GM23248 (cell line): ENCODE data around the gene APRT. TPM values are rescaled to one million over a fixed set of nuclear protein-coding genes. Genes with fewer than 3 reads are reported as not detected.
A peak's percentile ranks its signal among the peaks of the same experiment; 100 is the strongest.

Experiments
- DNase-seq: peaks from one replicate; pipeline ENCODE4 v3.0.0-alpha.2; 2015
- H2AFZ ChIP-seq: fragments of 200-600 bp; sonication (generic); 2 replicates; pipeline ENCODE4 v1.6.1; 2016; ENCODE audit warnings: antibody characterized with exemption
- H3F3A ChIP-seq: fragments of 200-600 bp; sonication (generic); 2 replicates; pipeline ENCODE4 v1.6.1; 2016; ENCODE audit warnings: mild to moderate bottlenecking, antibody characterized with exemption, mixed run types; ENCODE audit not compliant: insufficient read depth
- H3K27ac ChIP-seq: fragments of 200-600 bp; sonication (generic); 2 replicates; pipeline ENCODE4 v1.5.1; 2016; ENCODE audit warnings: mild to moderate bottlenecking
- H3K27me3 ChIP-seq: fragments of 200-600 bp; sonication (generic); replicated peaks from 2 replicates; pipeline ENCODE4 v1.6.1; 2016; ENCODE audit warnings: mild to moderate bottlenecking; ENCODE audit not compliant: insufficient read depth
- H3K36me3 ChIP-seq: fragments of 200-600 bp; sonication (generic); 2 replicates; pipeline ENCODE4 v1.6.1; 2016; ENCODE audit warnings: low read depth, mild to moderate bottlenecking
- H3K4me1 ChIP-seq: fragments of 200-600 bp; sonication (generic); 2 replicates; pipeline ENCODE4 v1.6.1; 2016; ENCODE audit warnings: mild to moderate bottlenecking; ENCODE audit not compliant: insufficient read depth
- H3K4me2 ChIP-seq: fragments of 200-600 bp; sonication (generic); one replicate; pipeline ENCODE4 v1.6.1; 2016; ENCODE audit warnings: mild to moderate bottlenecking; ENCODE audit not compliant: unreplicated experiment
- H3K4me3 ChIP-seq: fragments of 200-600 bp; sonication (generic); 2 replicates; pipeline ENCODE4 v1.5.1; 2016; ENCODE audit warnings: mild to moderate bottlenecking
- H3K79me2 ChIP-seq: fragments of 200-600 bp; sonication (generic); 2 replicates; pipeline ENCODE4 v1.6.1; 2016; ENCODE audit warnings: mild to moderate bottlenecking; ENCODE audit not compliant: insufficient read depth
- H3K9ac ChIP-seq: fragments of 200-600 bp; sonication (generic); 2 replicates; pipeline ENCODE4 v1.6.1; 2016; ENCODE audit warnings: mild to moderate bottlenecking
- H3K9me2 ChIP-seq: fragments of 200-600 bp; sonication (generic); 2 replicates; pipeline ENCODE4 v1.6.1; 2016; ENCODE audit warnings: mixed run types, mild to moderate bottlenecking, moderate library complexity; ENCODE audit not compliant: insufficient read depth
- H3K9me3 ChIP-seq: fragments of 200-600 bp; sonication (generic); one replicate; pipeline ENCODE4 v1.6.1; 2017; ENCODE audit warnings: low read depth
- H4K20me1 ChIP-seq: fragments of 200-600 bp; sonication (generic); 2 replicates; pipeline ENCODE4 v1.6.0; 2016; ENCODE audit not compliant: insufficient read depth
- EZH2 ChIP-seq: fragments of 200-600 bp; sonication (generic); IDR thresholded peaks from 2 replicates; pipeline ENCODE4 v1.6.1; 2018; ENCODE audit warnings: antibody characterized with exemption, mild to moderate bottlenecking; ENCODE audit not compliant: insufficient read depth, poor library complexity, severe bottlenecking
- EZH2phosphoT487 ChIP-seq: fragments of 200-600 bp; sonication (generic); IDR thresholded peaks from 2 replicates; pipeline ENCODE4 v1.6.1; 2018; ENCODE audit warnings: antibody characterized with exemption, moderate library complexity, mild to moderate bottlenecking, low read depth; ENCODE audit not compliant: insufficient read depth
- WGBS, 2 experiments: methylation state at CpG; one replicate each; pipeline ENCODE4 v1.1.6; 2015 to 2017; ENCODE audit warnings: low lambda C conversion rate in 2 of 2, low coverage in 1 of 2; ENCODE audit errors: missing lambda C conversion rate in 2 of 2; 5-methylcytosine and 5-hydroxymethylcytosine counted together
- in situ Hi-C: fragments of 300-500 bp; cut with MboI; formaldehyde crosslinking; loops from 2 replicates; pipeline ENCODE4 v1.15.0; 2020
- polyA plus RNA-seq: library from polyadenylated mRNA; unstranded; fragments of >200 nt; fragmentation: Nextera tagmentation; extraction: Ambion mirVana; gene quantifications from 2 replicates; pipeline ENCODE4 v1.2.1, GENCODE V29; 2016
- total RNA-seq: library from RNA; depleted of rRNA; stranded (reverse); fragments of >200 nt; shearing (Covaris generic); gene quantifications from 2 replicates; pipeline ENCODE4 v1.2.3, GENCODE V29; 2014

APRT gene
- total and polyA plus RNA-seq, 2 experiments from 2014 or later = 150 to 224 TPM

- H3F3A ChIP-seq = no peaks in the 10 kb centered on the region
- H3K4me2 ChIP-seq = no peak overlapping the region
- no peaks in the 10 kb centered on the region for H3K36me3 ChIP-seq
- no peaks in the 10 kb centered on the region for H3K27me3 ChIP-seq
- no peak overlapping the region for H3K4me3 ChIP-seq
- no peak overlapping the region for H3K9ac ChIP-seq
- no peaks in the 10 kb centered on the region for H3K4me1 ChIP-seq
- TF ChIP-seq EZH2phosphoT487 = no peak
- no peak for TF ChIP-seq EZH2
- H3K27ac ChIP-seq = no peak overlapping the region
- no peaks in the 10 kb centered on the region for H3K9me2 ChIP-seq
- H2AFZ ChIP-seq = no peak overlapping the region
- H4K20me1 ChIP-seq = no peaks in the 10 kb centered on the region
- in situ Hi-C loops = no loop called here
- DNase-seq = no peak
- 89 to 90% methylated on average over 19 to 21 of the region's 21 CpGs for WGBS, 2 experiments
- no peaks in the 10 kb centered on the region for H3K9me3 ChIP-seq
- no peaks in the 10 kb centered on the region for H3K79me2 ChIP-seq
These were observed 36.8 kb upstream of the APRT start for GRCh38 chr16:88848557-88848956.

DNA sequence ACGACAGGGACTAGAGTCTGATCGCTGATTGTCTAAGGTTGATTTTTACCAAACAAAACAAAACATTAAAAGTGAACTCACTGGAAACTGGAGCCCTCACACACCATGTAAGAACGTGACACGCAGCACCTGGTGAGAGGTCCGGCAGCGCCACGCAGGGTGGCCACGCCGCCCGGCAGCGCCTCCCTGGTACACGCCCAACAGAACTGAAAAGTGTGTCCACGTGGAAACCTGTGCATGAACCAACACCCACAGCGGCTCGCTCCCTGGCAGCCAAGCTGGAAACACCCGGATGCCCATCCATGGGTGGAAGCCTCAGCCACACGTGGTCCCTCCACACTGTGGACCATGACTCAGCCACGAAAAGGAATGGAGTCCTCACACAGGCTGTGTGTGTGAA, 35.9 kb upstream of the APRT start:
- Histone ChIP-seq H3K36me3 (no peaks in the 10 kb centered on the region), H3F3A (no peaks in the 10 kb centered on the region), H3K9me2 (no peaks in the 10 kb centered on the region), H3K4me3 (no peak overlapping the region), H3K27me3 (no peaks in the 10 kb centered on the region), H3K9ac (no peak overlapping the region), H3K4me2 (no peak overlapping the region), H3K9me3 (no peaks in the 10 kb centered on the region), H3K79me2 (no peaks in the 10 kb centered on the region), H3K27ac (no peak overlapping the region), H3K4me1 (no peaks in the 10 kb centered on the region), H2AFZ (no peak overlapping the region), H4K20me1 (no peaks in the 10 kb centered on the region)
- WGBS, 2 experiments = 90 to 96% methylated on average over 18 of the region's 18 CpGs
- in situ Hi-C loops = no loop called here
- DNase-seq = no peak
- TF ChIP-seq EZH2 (no peak), EZH2phosphoT487 (no peak)

- Histone ChIP-seq H3K27me3 (no peaks in the 10 kb centered on the region), H2AFZ (no peak overlapping the region), H3F3A (no peaks in the 10 kb centered on the region), H3K4me3 (no peak overlapping the region), H4K20me1 (no peaks in the 10 kb centered on the region), H3K4me2 (no peak overlapping the region), H3K36me3 (no peaks in the 10 kb centered on the region), H3K9me2 (no peaks in the 10 kb centered on the region), H3K9ac (no peak overlapping the region), H3K9me3 (no peaks in the 10 kb centered on the region), H3K27ac (no peak overlapping the region), H3K4me1 (no peaks in the 10 kb centered on the region), H3K79me2 (no peaks in the 10 kb centered on the region)
- TF ChIP-seq EZH2 = no peak
- no peak for TF ChIP-seq EZH2phosphoT487
- peak; percentile 36 for DNase-seq
- in situ Hi-C loops = no loop called here
- WGBS, 2 experiments = 92 to 94% methylated on average over 9 of the region's 9 CpGs
These were observed 34.4 kb upstream of the APRT start for GRCh38 chr16:88846088-88846487.

- Histone ChIP-seq H3K4me1 (no peaks in the 10 kb centered on the region), H3K36me3 (no peaks in the 10 kb centered on the region), H3K9me2 (no peaks in the 10 kb centered on the region), H3K9ac (no peak overlapping the region), H3K79me2 (no peaks in the 10 kb centered on the region), H2AFZ (no peak overlapping the region), H3K4me3 (no peak overlapping the region), H3F3A (no peaks in the 10 kb centered on the region), H4K20me1 (no peaks in the 10 kb centered on the region), H3K27me3 (no peaks in the 10 kb centered on the region), H3K27ac (no peak overlapping the region), H3K4me2 (no peak overlapping the region), H3K9me3 (no peaks in the 10 kb centered on the region)
- in situ Hi-C loops = no loop called here
- no peak for DNase-seq
- no peak for TF ChIP-seq EZH2
- TF ChIP-seq EZH2phosphoT487 = no peak
- 77 to 78% methylated on average over 11 of the region's 11 CpGs for WGBS, 2 experiments
These were observed 32.8 kb upstream of the APRT start for GRCh38 chr16:88844419-88845036.

GRCh38 chr16:88843256-88843655, 31.5 kb upstream of the APRT start:
- TF ChIP-seq EZH2 (no peak), EZH2phosphoT487 (no peak)
- Histone ChIP-seq H2AFZ (no peak overlapping the region), H3K9ac (no peak overlapping the region), H3K27me3 (no peaks in the 10 kb centered on the region), H3K27ac (no peak overlapping the region), H3K4me3 (no peak overlapping the region), H3K4me2 (no peak overlapping the region), H3K79me2 (no peaks in the 10 kb centered on the region), H3K36me3 (no peaks in the 10 kb centered on the region), H4K20me1 (no peaks in the 10 kb centered on the region), H3K9me2 (no peaks in the 10 kb centered on the region), H3K9me3 (no peaks in the 10 kb centered on the region), H3F3A (no peaks in the 10 kb centered on the region), H3K4me1 (no peaks in the 10 kb centered on the region)
- no peak for DNase-seq
- in situ Hi-C loops = no loop called here
- WGBS, 2 experiments = 93 to 94% methylated on average over 19 to 20 of the region's 20 CpGs
